ENCODE measurements around the gene FGF4. TPM values are rescaled to one million over a fixed set of nuclear protein-coding genes. Genes with fewer than 3 reads are reported as not detected.
A peak's percentile ranks its signal among the peaks of the same experiment; 100 is the strongest.

FGF4 gene
- total RNA-seq, 2 donors from 2014 or later = 0.27 to 3.5 TPM

GRCh38 chr11:69750108-69750850 is 24.9 kb downstream of the FGF4 start:
- no peaks in the 10 kb centered on the region for H3K9me3 ChIP-seq (ENCODE audit: control insufficient read depth, low read length)
- H3K27ac Mint-ChIP-seq = no peak overlapping the region
- H3K9ac ChIP-seq (ENCODE audit: extremely low read depth, low read length, poor library complexity, severe bottlenecking) = no peak overlapping the region
- no peaks in the 10 kb centered on the region for H3K27me3 ChIP-seq (ENCODE audit: control insufficient read depth, insufficient read depth, low read length, poor library complexity, severe bottlenecking)
- no peak overlapping the region for H3K4me3 ChIP-seq (ENCODE audit: low read length)
- peaks cover 12% of the 10 kb centered on the region for H3K4me1 Mint-ChIP-seq
- H3K36me3 ChIP-seq (ENCODE audit: control insufficient read depth, insufficient read depth, low read length) = no peaks in the 10 kb centered on the region
- no peak overlapping the region for H3K4me3 Mint-ChIP-seq
- TF ChIP-seq CTCF (conservative IDR thresholded peaks at IDR 0.05) = no peak
- H3K27me3 Mint-ChIP-seq (ENCODE audit: insufficient read depth) = peaks cover 2% of the 10 kb centered on the region
- H3K4me1 ChIP-seq (ENCODE audit: control insufficient read depth, insufficient read depth, low read length) = peaks cover 4% of the 10 kb centered on the region
- 73 to 81% methylated on average over 5 to 11 of the region's 11 CpGs for WGBS, 2 experiments (ENCODE audit: insufficient coverage in 1 of 2, insufficient read length in 1 of 2)
- no peaks in the 10 kb centered on the region for H3K36me3 Mint-ChIP-seq (ENCODE audit: low read depth)
- H3K9me3 Mint-ChIP-seq = no peaks in the 10 kb centered on the region
- no peak overlapping the region for H3K27ac ChIP-seq (ENCODE audit: low read depth, low read length)
- DNase-seq = peak; percentile 61

GRCh38 chr11:69748637-69749036 is 26.5 kb downstream of the FGF4 start:
- H3K27me3 ChIP-seq (ENCODE audit: control insufficient read depth, insufficient read depth, low read length, poor library complexity, severe bottlenecking) = no peaks in the 10 kb centered on the region
- Mint-ChIP-seq H3K27ac (no peak overlapping the region), H3K27me3 (ENCODE audit: insufficient read depth) (peaks cover 2% of the 10 kb centered on the region), H3K4me1 (peaks cover 12% of the 10 kb centered on the region), H3K9me3 (no peaks in the 10 kb centered on the region), H3K4me3 (no peak overlapping the region), H3K36me3 (ENCODE audit: low read depth) (no peaks in the 10 kb centered on the region)
- H3K4me1 ChIP-seq (ENCODE audit: control insufficient read depth, insufficient read depth, low read length) = peaks cover 4% of the 10 kb centered on the region
- TF ChIP-seq CTCF (conservative IDR thresholded peaks at IDR 0.05) = no peak
- DNase-seq = no peak
- no peaks in the 10 kb centered on the region for H3K36me3 ChIP-seq (ENCODE audit: control insufficient read depth, insufficient read depth, low read length)
- no peak overlapping the region for H3K9ac ChIP-seq (ENCODE audit: extremely low read depth, low read length, poor library complexity, severe bottlenecking)
- no peaks in the 10 kb centered on the region for H3K9me3 ChIP-seq (ENCODE audit: control insufficient read depth, low read length)
- H3K4me3 ChIP-seq (ENCODE audit: low read length) = no peak overlapping the region
- WGBS, 2 experiments (ENCODE audit: insufficient coverage in 1 of 2, insufficient read length in 1 of 2) = 82 to 86% methylated on average over 10 to 11 of the region's 11 CpGs
- no peak overlapping the region for H3K27ac ChIP-seq (ENCODE audit: low read depth, low read length)

- TF ChIP-seq CTCF (conservative IDR thresholded peaks at IDR 0.05) = no peak
- no peaks in the 10 kb centered on the region for H3K9me3 Mint-ChIP-seq
- no peaks in the 10 kb centered on the region for H3K27me3 ChIP-seq (ENCODE audit: control insufficient read depth, insufficient read depth, low read length, poor library complexity, severe bottlenecking)
- peaks cover 2% of the 10 kb centered on the region for H3K27me3 Mint-ChIP-seq (ENCODE audit: insufficient read depth)
- 78 to 88% methylated on average over 15 to 29 of the region's 29 CpGs for WGBS, 2 experiments (ENCODE audit: insufficient coverage in 1 of 2, insufficient read length in 1 of 2)
- no peaks in the 10 kb centered on the region for H3K36me3 Mint-ChIP-seq (ENCODE audit: low read depth)
- no peak overlapping the region for H3K9ac ChIP-seq (ENCODE audit: extremely low read depth, low read length, poor library complexity, severe bottlenecking)
- H3K4me3 ChIP-seq (ENCODE audit: low read length) = no peak overlapping the region
- no peak overlapping the region for H3K27ac ChIP-seq (ENCODE audit: low read depth, low read length)
- no peak for DNase-seq
- no peaks in the 10 kb centered on the region for H3K4me1 ChIP-seq (ENCODE audit: control insufficient read depth, insufficient read depth, low read length)
- peaks cover 7% of the 10 kb centered on the region for H3K4me1 Mint-ChIP-seq
- no peak overlapping the region for H3K4me3 Mint-ChIP-seq
- no peaks in the 10 kb centered on the region for H3K9me3 ChIP-seq (ENCODE audit: control insufficient read depth, low read length)
- H3K36me3 ChIP-seq (ENCODE audit: control insufficient read depth, insufficient read depth, low read length) = no peaks in the 10 kb centered on the region
- no peak overlapping the region for H3K27ac Mint-ChIP-seq
Measured at GRCh38 chr11:69746752-69747742, 28.1 kb downstream of the FGF4 start.
